ENCODE results near the gene MOK. TPM values are rescaled to one million over a fixed set of nuclear protein-coding genes. Genes with fewer than 3 reads are reported as not detected.
"Not testable (repeated sequence)": the region's sequence is repeated elsewhere in the genome, so short reads cannot be mapped to it uniquely, and the experiment has no call there.

The MOK gene
- total and polyA plus RNA-seq, 4 donors: 10.0 to 28.3 (median 13.6) TPM

- Histone ChIP-seq H3K27me3 (ENCODE audit: control insufficient read depth in 1 of 2, insufficient read depth in 2 of 2, low read length in 1 of 2) (no peaks in the 10 kb centered on the region), H3K27ac (ENCODE audit: low read depth in 1 of 2, low read length in 2 of 2) (no peak overlapping the region), H3K4me3 (ENCODE audit: low read length in 2 of 2) (no peak overlapping the region), H3K4me1 (ENCODE audit: control insufficient read depth in 1 of 2, insufficient read depth in 2 of 2, low read length in 2 of 2) (no peaks in the 10 kb centered on the region), H3K36me3 (ENCODE audit: control insufficient read depth in 1 of 2, insufficient read depth in 2 of 2, low read length in 1 of 2) (no peaks in the 10 kb centered on the region), H3K9me3 (ENCODE audit: control insufficient read depth, low read length) (no peaks in the 10 kb centered on the region)
- 96 to 98% methylated on average over 15 of the region's 15 CpGs for WGBS, 2 donors
- DNase-seq (no peak), ATAC-seq (ENCODE audit: low FRiP score) (no peak)
- intact Hi-C loops (cut with DNase I): no loop called here
Observed at GRCh38 chr14:102250636-102251035, 54.3 kb downstream of the MOK start.

GRCh38 chr14:102249981-102250380, 55.0 kb downstream of the MOK start:
- H3K9me3 ChIP-seq (ENCODE audit: control insufficient read depth, low read length): no peaks in the 10 kb centered on the region
- H3K4me3 ChIP-seq (ENCODE audit: low read length in 2 of 2): no peak overlapping the region
- no peaks in the 10 kb centered on the region for H3K36me3 ChIP-seq (ENCODE audit: control insufficient read depth in 1 of 2, insufficient read depth in 2 of 2, low read length in 1 of 2)
- 95 to 100% methylated on average over 6 of the region's 6 CpGs for WGBS, 2 donors
- H3K27me3 ChIP-seq (ENCODE audit: control insufficient read depth in 1 of 2, insufficient read depth in 2 of 2, low read length in 1 of 2): no peaks in the 10 kb centered on the region
- intact Hi-C loops (cut with DNase I): no loop called here
- no peaks in the 10 kb centered on the region for H3K4me1 ChIP-seq (ENCODE audit: control insufficient read depth in 1 of 2, insufficient read depth in 2 of 2, low read length in 2 of 2)
- no peak for ATAC-seq (ENCODE audit: low FRiP score)
- H3K27ac ChIP-seq (ENCODE audit: low read depth in 1 of 2, low read length in 2 of 2): no peak overlapping the region
- no peak for DNase-seq

GRCh38 chr14:102249041-102249440, 55.9 kb downstream of the MOK start:
- ATAC-seq (ENCODE audit: low FRiP score): no peak
- WGBS, 2 donors: 88 to 89% methylated on average over 12 of the region's 12 CpGs
- Histone ChIP-seq H3K4me3 (ENCODE audit: low read length in 2 of 2) (no peak overlapping the region), H3K36me3 (ENCODE audit: control insufficient read depth in 1 of 2, insufficient read depth in 2 of 2, low read length in 1 of 2) (no peaks in the 10 kb centered on the region), H3K4me1 (ENCODE audit: control insufficient read depth in 1 of 2, insufficient read depth in 2 of 2, low read length in 2 of 2) (no peaks in the 10 kb centered on the region), H3K27me3 (ENCODE audit: control insufficient read depth in 1 of 2, insufficient read depth in 2 of 2, low read length in 1 of 2) (no peaks in the 10 kb centered on the region), H3K27ac (ENCODE audit: low read depth in 1 of 2, low read length in 2 of 2) (no peak overlapping the region), H3K9me3 (ENCODE audit: control insufficient read depth, low read length) (no peaks in the 10 kb centered on the region)
- no peak for DNase-seq
- intact Hi-C loops (cut with DNase I): no loop called here

- 85 to 87% methylated on average over 8 of the region's 8 CpGs for WGBS, 2 donors
- no peak overlapping the region for H3K27ac ChIP-seq (ENCODE audit: low read depth in 1 of 2, low read length in 2 of 2)
- intact Hi-C loops (cut with DNase I): no loop called here
- no peak overlapping the region for H3K4me3 ChIP-seq (ENCODE audit: low read length in 2 of 2)
- H3K36me3 ChIP-seq (ENCODE audit: control insufficient read depth in 1 of 2, insufficient read depth in 2 of 2, low read length in 1 of 2): no peaks in the 10 kb centered on the region
- H3K27me3 ChIP-seq (ENCODE audit: control insufficient read depth in 1 of 2, insufficient read depth in 2 of 2, low read length in 1 of 2): no peaks in the 10 kb centered on the region
- no peaks in the 10 kb centered on the region for H3K9me3 ChIP-seq (ENCODE audit: control insufficient read depth, low read length)
- DNase-seq (no peak), ATAC-seq (ENCODE audit: low FRiP score) (no peak)
- no peaks in the 10 kb centered on the region for H3K4me1 ChIP-seq (ENCODE audit: control insufficient read depth in 1 of 2, insufficient read depth in 2 of 2, low read length in 2 of 2)
Observed at GRCh38 chr14:102248121-102248520, 56.8 kb downstream of the MOK start.

- Histone ChIP-seq H3K27ac (ENCODE audit: low read depth in 1 of 2, low read length in 2 of 2) (no peak overlapping the region), H3K9me3 (ENCODE audit: control insufficient read depth, low read length) (no peaks in the 10 kb centered on the region), H3K27me3 (ENCODE audit: control insufficient read depth in 1 of 2, insufficient read depth in 2 of 2, low read length in 1 of 2) (no peaks in the 10 kb centered on the region), H3K4me3 (ENCODE audit: low read length in 2 of 2) (no peak overlapping the region), H3K4me1 (ENCODE audit: control insufficient read depth in 1 of 2, insufficient read depth in 2 of 2, low read length in 2 of 2) (no peaks in the 10 kb centered on the region), H3K36me3 (ENCODE audit: control insufficient read depth in 1 of 2, insufficient read depth in 2 of 2, low read length in 1 of 2) (no peaks in the 10 kb centered on the region)
- 87% methylated on average over 9 of the region's 9 CpGs for WGBS, 2 donors
- intact Hi-C loops (cut with DNase I): no loop called here
- ATAC-seq (ENCODE audit: low FRiP score) (no peak), DNase-seq (no peak)
Observed at GRCh38 chr14:102246071-102246470, 58.9 kb downstream of the MOK start.

- ATAC-seq (ENCODE audit: low FRiP score); H3K9me3 ChIP-seq (ENCODE audit: control insufficient read depth, low read length); H3K4me1 ChIP-seq (ENCODE audit: control insufficient read depth in 1 of 2, insufficient read depth in 2 of 2, low read length in 2 of 2); H3K4me3 ChIP-seq (ENCODE audit: low read length in 2 of 2); H3K36me3 ChIP-seq (ENCODE audit: control insufficient read depth in 1 of 2, insufficient read depth in 2 of 2, low read length in 1 of 2); H3K27me3 ChIP-seq (ENCODE audit: control insufficient read depth in 1 of 2, insufficient read depth in 2 of 2, low read length in 1 of 2); intact Hi-C loops (cut with DNase I); H3K27ac ChIP-seq (ENCODE audit: low read depth in 1 of 2, low read length in 2 of 2): not testable (repeated sequence)
- DNase-seq: peak in 1 of 2 donors; percentile 1
- 96 to 100% methylated on average over 4 of the region's 4 CpGs for WGBS, 2 donors
Observed at GRCh38 chr14:102243795-102244194, 61.2 kb downstream of the MOK start.

GRCh38 chr14:102241147-102241546, 63.8 kb downstream of the MOK start:
- no peak overlapping the region for H3K27ac ChIP-seq (ENCODE audit: low read depth in 1 of 2, low read length in 2 of 2)
- no peaks in the 10 kb centered on the region for H3K27me3 ChIP-seq (ENCODE audit: control insufficient read depth in 1 of 2, insufficient read depth in 2 of 2, low read length in 1 of 2)
- H3K36me3 ChIP-seq (ENCODE audit: control insufficient read depth in 1 of 2, insufficient read depth in 2 of 2, low read length in 1 of 2): no peaks in the 10 kb centered on the region
- no peaks in the 10 kb centered on the region for H3K4me1 ChIP-seq (ENCODE audit: control insufficient read depth in 1 of 2, insufficient read depth in 2 of 2, low read length in 2 of 2)
- no peak overlapping the region for H3K4me3 ChIP-seq (ENCODE audit: low read length in 2 of 2)
- DNase-seq: peak; percentile 4 to 7
- no peaks in the 10 kb centered on the region for H3K9me3 ChIP-seq (ENCODE audit: control insufficient read depth, low read length)
- ATAC-seq (ENCODE audit: low FRiP score): no peak
- WGBS, 2 donors: 90 to 91% methylated on average over 4 of the region's 4 CpGs
- intact Hi-C loops (cut with DNase I): no loop called here

- WGBS, 2 donors: 95% methylated on average over 5 of the region's 5 CpGs
- H3K4me3 ChIP-seq (ENCODE audit: low read length in 2 of 2); intact Hi-C loops (cut with DNase I); H3K27me3 ChIP-seq (ENCODE audit: control insufficient read depth in 1 of 2, insufficient read depth in 2 of 2, low read length in 1 of 2); H3K9me3 ChIP-seq (ENCODE audit: control insufficient read depth, low read length); H3K27ac ChIP-seq (ENCODE audit: low read depth in 1 of 2, low read length in 2 of 2); ATAC-seq (ENCODE audit: low FRiP score); H3K4me1 ChIP-seq (ENCODE audit: control insufficient read depth in 1 of 2, insufficient read depth in 2 of 2, low read length in 2 of 2); H3K36me3 ChIP-seq (ENCODE audit: control insufficient read depth in 1 of 2, insufficient read depth in 2 of 2, low read length in 1 of 2): not testable (repeated sequence)
- DNase-seq: peak; percentile 2 to 33
Observed at GRCh38 chr14:102240481-102240880, 64.5 kb downstream of the MOK start.

- Histone ChIP-seq H3K36me3 (ENCODE audit: control insufficient read depth in 1 of 2, insufficient read depth in 2 of 2, low read length in 1 of 2) (no peaks in the 10 kb centered on the region), H3K4me3 (ENCODE audit: low read length in 2 of 2) (no peak overlapping the region), H3K27me3 (ENCODE audit: control insufficient read depth in 1 of 2, insufficient read depth in 2 of 2, low read length in 1 of 2) (no peaks in the 10 kb centered on the region), H3K27ac (ENCODE audit: low read depth in 1 of 2, low read length in 2 of 2) (no peak overlapping the region), H3K4me1 (ENCODE audit: control insufficient read depth in 1 of 2, insufficient read depth in 2 of 2, low read length in 2 of 2) (no peaks in the 10 kb centered on the region), H3K9me3 (ENCODE audit: control insufficient read depth, low read length) (no peaks in the 10 kb centered on the region)
- DNase-seq (peak; percentile 4 to 13), ATAC-seq (ENCODE audit: low FRiP score) (no peak)
- intact Hi-C loops (cut with DNase I): loop anchor here (5.0 to 10.0 kb wide), 2 partner anchors 73 to 276 kb away; no protein-coding TSS in a partner anchor
- WGBS, 2 donors: 94 to 96% methylated on average over 4 of the region's 4 CpGs
Observed at GRCh38 chr14:102239231-102239630, 65.7 kb downstream of the MOK start.
